NCI-H2107 (cell line): ENCODE measurements around the gene MYO1G.
A peak's percentile ranks its signal among the peaks of the same experiment; 100 is the strongest.

Experiments
- DNase-seq: peaks from one replicate; lab custom pipeline; 2025; lab: John Stamatoyannopoulos, UW

The MYO1G gene

DNA sequence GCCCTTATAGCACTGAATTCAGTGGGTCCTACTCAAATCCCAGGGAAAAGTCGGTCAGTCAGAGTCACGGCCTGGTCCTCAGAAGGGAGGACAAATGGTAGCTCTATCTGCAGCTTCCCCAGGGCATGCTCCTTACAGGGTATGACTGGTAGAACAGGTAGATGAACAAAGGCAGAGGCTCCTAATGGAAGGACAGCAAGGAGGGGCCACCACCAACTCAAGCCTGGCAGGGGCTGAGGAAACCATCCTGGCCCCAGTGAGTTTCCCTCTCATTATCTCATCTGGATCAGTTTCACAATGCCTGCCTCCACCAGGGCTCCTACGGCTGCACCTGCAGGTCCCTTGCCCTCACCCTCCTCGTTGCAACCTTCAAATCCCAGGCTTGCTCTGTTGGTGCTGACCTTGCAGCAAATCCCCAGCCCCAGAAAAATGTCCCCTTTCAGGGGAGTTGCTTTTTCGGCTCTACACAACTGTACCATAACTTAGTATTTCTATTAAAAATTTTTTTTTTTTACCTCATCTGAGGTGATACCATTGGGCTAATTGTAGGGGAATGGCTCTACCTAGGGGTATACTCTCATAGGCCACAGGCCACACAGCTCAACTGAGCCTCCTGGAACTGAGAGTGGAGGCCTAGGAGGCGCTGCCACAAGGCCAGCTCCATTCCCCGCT is 2.4 kb upstream of the MYO1G start:
- DNase-seq: no peak

DNA sequence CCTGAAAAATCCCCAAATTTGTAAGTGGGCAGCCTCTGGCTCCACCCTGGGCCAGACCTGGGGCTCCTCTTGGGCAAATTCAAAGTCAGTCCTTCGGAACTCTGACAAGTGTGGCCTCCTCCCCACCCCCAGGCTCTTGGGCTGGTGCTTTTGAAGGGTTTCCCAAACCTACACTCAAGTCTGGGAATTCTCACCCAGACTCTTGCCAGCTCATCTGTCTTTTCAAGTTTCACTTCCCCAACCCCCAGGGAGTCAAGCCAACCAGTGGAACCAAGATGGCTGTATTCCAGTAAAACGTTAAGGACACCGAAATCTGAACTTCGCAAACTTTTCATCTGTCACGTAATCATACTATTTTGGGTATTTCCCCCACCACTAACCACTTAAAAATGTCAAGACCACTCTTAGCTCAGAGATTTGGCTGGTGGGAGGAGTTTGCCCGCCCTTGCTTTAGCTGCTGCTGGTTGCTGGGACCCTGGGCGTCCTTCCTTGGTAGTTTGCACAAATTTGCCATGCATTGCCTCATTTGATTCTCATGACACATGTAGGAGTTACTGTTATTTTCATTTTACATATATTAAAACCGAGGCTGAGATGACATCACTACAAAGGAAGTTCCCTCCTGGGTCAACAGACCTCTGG is 1.7 kb upstream of the MYO1G start:
- DNase-seq: no peak

DNA sequence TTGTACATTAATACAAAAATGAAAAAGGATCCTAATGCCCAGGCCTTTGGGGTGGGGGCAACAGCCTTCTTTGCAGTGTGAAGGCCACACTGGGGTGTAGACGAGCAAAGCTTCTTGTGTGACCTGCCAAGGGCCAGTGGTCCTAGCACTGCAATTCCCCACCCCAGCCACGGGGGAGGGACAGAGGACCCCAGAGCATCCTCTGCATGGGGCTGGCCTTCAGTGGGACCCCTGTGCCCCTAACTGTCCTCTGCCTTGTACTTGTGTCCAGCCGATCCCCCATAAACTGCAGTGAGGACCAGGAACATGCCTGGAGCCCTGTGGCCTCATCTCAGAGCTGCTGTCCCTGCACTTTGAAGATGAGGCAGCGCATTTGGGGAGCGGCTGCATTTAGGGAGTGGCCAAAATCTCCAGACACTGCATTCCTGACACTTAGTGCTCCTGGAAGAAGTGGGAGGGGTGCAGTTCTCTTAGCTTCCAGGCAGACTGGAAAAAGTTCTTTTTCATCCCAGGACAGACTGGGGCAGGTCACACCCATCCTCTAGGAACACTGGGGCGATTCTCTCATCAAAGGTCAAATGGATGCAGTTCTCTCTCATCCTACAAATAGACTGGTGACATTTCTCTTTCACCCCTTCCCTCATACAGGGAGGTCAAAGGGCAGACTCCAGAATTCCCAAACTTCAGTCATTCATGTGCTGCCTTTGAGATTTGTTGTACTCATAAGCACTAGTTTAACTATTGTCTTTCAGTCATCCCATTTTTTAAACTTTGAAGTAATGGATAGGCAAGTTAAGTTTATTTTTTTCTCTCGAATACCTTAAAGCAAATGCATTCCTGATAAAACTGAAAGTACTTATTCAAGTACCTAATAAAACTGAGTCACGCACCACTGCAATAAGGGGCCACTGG is 922 bp upstream of the MYO1G start:
- DNase-seq: no peak

GRCh38 chr7:44977959-44978335 is 868 bp downstream of the MYO1G start:
- peak; percentile 56 for DNase-seq

- no peak for DNase-seq
These were observed 1.4 kb downstream of the MYO1G start for GRCh38 chr7:44977304-44977958.

DNA sequence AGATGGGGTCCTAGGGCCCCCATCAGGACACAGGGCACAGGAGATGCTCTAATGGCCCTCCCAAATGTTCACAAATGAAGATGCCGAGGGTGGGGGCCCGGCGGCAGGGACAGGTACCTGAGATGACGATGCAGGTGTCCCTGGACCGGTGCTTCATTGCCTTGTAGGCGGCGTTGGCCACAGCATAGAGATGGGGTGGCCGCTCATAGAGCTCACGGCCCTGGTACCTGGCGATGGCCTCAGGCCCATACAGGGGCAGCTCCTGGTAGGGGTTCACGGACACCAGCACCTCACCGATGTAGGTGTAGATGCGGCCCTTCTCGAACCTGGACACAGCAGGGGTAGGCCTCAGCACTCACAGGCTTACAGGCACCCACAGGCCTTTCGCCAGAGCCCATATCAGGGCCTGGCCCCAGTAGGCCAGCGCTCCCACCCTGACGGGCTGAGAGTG is 2.0 kb downstream of the MYO1G start:
- no peak for DNase-seq

DNA sequence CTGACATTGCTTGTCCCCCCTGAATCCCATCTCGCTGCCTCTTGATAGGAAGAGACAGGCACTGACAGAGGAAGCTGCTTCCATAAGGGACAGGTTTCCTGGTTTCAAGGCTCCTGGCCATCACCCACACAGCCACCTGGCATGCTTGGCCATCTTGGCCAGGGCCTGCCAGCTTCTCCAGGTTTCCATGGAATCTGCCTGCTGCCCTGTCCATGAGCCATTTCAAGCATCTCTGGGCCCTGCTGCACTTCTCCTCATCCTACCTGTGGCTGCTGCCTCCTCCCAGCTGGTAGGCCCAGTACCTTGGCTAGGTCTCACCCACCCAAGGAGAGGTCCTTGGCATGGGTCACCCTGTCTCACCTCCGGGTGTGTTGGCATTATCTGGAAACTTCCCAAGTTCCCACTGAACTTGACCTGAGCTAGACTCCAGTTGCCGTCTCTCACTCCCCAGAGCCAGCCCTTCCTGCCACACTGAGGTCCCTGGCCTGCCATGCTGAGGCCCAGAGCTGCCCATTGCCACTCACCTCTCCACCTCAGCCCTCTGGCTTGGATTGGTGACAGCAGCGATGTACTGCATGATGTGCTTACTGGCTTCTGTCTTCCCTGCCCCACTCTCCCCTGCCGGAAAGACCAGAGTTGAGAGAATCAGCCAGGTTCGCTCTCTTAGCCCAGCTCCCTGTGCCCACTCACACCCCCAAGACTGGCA is 2.6 kb downstream of the MYO1G start:
- DNase-seq: no peak

DNA sequence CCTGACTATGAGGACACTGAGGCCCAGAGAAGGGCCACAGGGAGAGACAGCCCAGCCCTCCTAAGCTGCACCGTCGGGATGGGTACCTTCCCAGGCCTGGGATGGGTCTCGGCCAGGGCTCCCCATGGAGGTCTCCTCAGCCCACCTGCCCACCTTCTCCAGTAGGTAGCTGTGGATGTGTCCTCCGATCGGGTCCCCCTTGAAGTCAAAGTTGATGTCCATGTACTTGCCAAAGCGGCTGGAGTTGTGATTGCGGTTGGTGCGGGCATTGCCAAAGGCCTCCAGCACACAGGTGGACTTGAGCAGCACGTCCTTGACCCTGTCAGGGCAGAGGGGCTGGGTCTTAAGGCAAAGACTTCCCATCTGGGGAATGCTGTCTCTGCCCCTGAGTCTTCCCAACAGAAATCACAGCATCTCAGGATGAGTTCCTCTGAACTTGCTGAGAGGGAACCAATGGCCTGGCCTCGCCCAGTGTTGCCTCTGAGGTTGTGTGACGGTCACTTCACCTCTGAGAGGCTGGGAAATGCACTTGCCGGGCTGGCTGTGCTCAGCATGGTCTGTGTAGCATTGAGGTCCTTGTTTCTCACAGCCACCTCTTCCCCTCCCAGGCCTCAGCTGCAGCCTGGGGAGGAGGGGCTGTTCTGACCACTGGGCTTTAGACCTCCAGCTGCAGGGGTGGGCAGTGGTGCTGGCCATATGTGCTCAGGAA is 3.3 kb downstream of the MYO1G start:
- DNase-seq: no peak

GRCh38 chr7:44974549-44974948 is 4.3 kb downstream of the MYO1G start:
- DNase-seq: peak; percentile 67

DNA sequence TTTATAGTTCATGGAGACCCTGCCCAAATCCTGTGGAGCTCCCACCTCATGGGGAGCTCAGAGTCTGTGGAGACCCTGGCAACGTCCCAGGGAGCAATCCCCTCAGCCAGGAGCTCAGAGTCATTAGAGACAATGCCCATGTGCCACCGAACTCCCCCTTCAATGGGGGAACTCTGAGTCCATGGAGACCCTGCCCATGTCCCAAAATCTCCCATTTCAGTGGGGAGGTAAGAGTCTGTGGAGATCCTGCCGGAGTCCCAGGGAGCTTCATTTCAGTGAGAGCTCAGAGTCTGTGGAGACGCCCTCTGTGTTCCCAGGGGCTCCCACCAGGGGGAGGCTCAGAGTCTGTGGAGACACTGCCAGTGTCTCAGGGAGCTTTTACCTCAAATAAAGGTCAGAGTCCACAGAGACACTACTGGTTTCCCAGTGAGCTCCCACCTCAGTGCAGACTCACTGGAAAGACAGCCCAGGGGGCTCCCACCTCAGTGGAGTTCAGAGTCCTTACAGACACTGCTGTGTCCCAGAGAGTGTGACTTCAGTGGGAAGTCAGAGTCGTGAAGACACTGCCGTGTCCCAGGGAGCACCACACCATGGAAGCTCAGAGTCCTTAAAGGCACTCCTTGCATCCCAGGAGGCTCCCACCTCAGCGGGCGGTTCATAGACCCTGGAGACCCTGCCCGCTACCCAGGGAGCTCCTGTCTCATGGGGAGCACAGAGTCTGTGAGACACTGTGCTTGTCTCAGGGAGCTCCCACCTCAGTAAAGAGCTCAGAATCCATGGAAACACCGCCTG is 5.0 kb downstream of the MYO1G start:
- no peak for DNase-seq

GRCh38 chr7:44972562-44972961 is 6.3 kb downstream of the MYO1G start:
- DNase-seq: no peak

DNA sequence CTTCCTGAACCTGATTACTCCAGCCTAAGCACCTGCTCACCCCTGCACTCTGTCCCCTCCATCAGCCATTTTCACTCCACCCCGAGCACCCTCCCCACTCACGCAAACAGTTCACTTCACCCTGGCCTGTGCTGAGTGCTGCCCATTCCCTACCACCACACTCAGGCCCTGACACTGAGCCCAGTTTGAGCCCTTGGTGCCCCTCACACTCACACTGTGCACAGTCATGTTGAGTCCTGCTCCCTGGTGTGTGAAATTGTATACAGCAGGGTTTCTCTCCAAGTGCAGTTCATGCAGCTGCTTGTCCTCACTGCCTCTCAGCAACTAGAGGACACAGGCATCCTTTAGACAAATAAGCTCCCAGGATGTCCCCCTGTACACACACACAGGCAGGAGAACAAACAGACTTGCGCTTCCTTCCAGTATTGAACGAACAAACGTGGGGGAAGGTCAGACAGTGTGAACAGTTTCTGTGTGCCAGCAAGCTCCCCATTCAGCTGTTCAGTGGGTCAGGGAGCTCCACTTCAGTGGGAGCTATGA is 6.8 kb downstream of the MYO1G start:
- DNase-seq: no peak

GRCh38 chr7:44971188-44971901 is 7.5 kb downstream of the MYO1G start:
- no peak for DNase-seq

DNA sequence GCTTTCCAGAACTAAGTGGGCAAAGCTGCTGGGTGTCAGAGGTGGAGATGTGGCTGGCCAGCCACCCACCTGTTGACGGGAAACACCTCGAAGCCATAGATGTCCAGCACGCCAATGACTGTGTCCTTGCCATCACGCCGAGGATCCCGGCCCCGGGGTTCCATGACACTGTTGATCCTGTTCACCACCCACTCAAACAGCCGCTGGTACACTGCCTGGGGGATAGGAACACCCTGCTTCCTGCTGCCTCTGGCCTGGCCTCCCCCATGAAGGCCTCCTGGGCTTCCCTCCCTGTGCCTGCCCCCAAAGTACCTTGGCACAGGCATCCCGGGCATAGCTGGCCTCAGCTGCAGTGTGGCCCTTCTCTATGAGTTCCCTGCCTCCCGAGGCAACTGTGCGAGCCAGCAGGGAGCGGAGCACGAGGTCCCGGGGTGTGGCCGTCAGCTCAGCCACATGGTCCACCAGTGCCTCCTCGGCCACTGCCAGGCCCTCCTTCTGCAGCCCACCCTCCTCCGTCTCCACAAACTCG is 8.2 kb downstream of the MYO1G start:
- DNase-seq: no peak

GRCh38 chr7:44969701-44970522 is 8.9 kb downstream of the MYO1G start:
- no peak for DNase-seq

GRCh38 chr7:44969049-44969700 is 9.6 kb downstream of the MYO1G start:
- no peak for DNase-seq

DNA sequence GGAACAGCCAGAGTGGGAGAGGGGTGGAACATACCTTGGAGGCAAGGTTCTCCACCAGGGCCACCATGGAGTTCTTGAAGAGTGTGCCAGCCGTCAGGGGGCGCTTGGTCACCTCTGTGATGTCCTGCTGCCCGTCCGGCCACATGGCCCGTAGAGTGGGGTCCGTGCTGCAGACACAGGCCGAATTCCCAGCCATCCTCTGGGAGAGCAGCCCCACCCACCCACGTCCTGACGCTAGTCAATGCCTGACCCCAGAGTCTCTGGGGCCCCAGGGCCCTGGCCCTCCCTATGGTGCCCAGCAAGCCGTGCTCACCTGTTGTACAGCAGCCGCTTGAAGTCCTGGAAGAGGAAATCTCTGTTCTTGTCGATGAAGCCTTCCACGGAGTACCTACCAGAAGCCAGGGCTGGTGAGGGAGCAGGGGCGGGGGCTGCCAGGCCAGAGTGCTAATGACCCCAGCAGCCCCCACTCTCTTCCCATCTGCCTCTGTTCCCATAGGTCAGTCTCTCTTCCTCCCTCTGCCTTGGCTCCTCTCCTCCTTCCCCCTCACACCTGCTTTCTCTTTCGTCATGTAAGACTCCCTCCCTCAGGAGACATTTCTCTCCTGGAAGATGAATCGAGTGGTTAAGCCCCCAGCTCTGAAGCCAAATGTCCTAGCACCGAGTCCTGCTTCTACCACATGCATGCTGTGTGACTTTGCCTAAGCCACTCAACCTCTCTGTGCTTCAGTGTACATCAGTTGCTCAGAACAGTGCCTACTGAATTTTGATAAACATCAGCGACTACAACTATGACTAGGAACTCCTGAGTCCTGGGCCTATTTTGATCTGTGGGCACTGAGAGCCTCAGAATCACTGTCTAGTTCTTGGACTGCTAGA is 11.0 kb downstream of the MYO1G start:
- no peak for DNase-seq
